ENCODE data around the gene GALNT5.

GRCh38 chr2:157339965-157340655, 82.6 kb downstream of the GALNT5 start:
- TF ChIP-seq EZH2 (IDR thresholded peaks at IDR 0.05; ENCODE audit: low read length), result no peak
- TF ChIP-seq, protein P1, sequence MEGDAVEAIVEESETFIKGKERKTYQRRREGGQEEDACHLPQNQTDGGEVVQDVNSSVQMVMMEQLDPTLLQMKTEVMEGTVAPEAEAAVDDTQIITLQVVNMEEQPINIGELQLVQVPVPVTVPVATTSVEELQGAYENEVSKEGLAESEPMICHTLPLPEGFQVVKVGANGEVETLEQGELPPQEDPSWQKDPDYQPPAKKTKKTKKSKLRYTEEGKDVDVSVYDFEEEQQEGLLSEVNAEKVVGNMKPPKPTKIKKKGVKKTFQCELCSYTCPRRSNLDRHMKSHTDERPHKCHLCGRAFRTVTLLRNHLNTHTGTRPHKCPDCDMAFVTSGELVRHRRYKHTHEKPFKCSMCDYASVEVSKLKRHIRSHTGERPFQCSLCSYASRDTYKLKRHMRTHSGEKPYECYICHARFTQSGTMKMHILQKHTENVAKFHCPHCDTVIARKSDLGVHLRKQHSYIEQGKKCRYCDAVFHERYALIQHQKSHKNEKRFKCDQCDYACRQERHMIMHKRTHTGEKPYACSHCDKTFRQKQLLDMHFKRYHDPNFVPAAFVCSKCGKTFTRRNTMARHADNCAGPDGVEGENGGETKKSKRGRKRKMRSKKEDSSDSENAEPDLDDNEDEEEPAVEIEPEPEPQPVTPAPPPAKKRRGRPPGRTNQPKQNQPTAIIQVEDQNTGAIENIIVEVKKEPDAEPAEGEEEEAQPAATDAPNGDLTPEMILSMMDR (optimal IDR thresholded peaks at IDR 0.05 in 1 of 3, IDR thresholded peaks at IDR 0.05 in 1 of 3, conservative IDR thresholded peaks at IDR 0.05 in 1 of 3; ENCODE audit: extremely low read depth in 1 of 3, insufficient read depth in 2 of 3, low read length in 3 of 3), result no peak
